Caco-2 (cell line): ENCODE results near the gene TMEM151A. TPM values are rescaled to one million over a fixed set of nuclear protein-coding genes. Genes with fewer than 3 reads are reported as not detected.
"Not testable (repeated sequence)": the region's sequence is repeated elsewhere in the genome, so short reads cannot be mapped to it uniquely, and the experiment has no call there.

Experiments
- BruUV-seq: library from RNA; stranded (reverse); fragments of 400-500 nt; replicated peaks from 2 replicates; lab custom pipeline; 2021; lab: Mats Ljungman, UMichigan
- CTCF ChIA-PET: fragments of 300-600 bp; sonication (Branson Sonifier 250); formaldehyde crosslinking; loops from one replicate; lab custom pipeline; 2022; ENCODE audit warnings: antibody characterized with exemption; lab: Charles Lee
- POLR2A ChIA-PET: fragments of 300-600 bp; sonication (Branson Sonifier 250); formaldehyde crosslinking; loops from one replicate; lab custom pipeline; 2022; ENCODE audit warnings: antibody characterized with exemption; lab: Charles Lee
- DNase-seq, 2 experiments: peaks; one replicate each; pipeline versions ENCODE4 v3.0.0 to v3.0.0-alpha.2; 2020 to 2022
- H3K27me3 ChIP-seq: replicated peaks from 2 replicates; pipeline ENCODE4 v1.6.0; 2011; ENCODE audit warnings: low read length; ENCODE audit not compliant: control insufficient read depth, insufficient read depth
- H3K36me3 ChIP-seq: 2 replicates; pipeline ENCODE4 v1.5.1; 2011; ENCODE audit warnings: low read length; ENCODE audit not compliant: control insufficient read depth, insufficient read depth
- H3K4me1 ChIP-seq: fragments of 250-450 bp; sonication (Bioruptor Pico); 2 replicates; pipeline ENCODE4 v1.5.1; 2020; ENCODE audit warnings: mild to moderate bottlenecking
- H3K4me3 ChIP-seq: 2 replicates; pipeline ENCODE4 v1.5.1; 2011; ENCODE audit warnings: low read depth, mild to moderate bottlenecking, control low read depth, low read length
- H3K9me3 ChIP-seq: fragments of 250-450 bp; sonication (Bioruptor Pico); 2 replicates; pipeline ENCODE4 v1.5.1; 2020; ENCODE audit warnings: mild to moderate bottlenecking, moderate library complexity
- H3K27ac Mint-ChIP-seq: one replicate; pipeline ENCODE4 v1.8.0; 2022; ENCODE audit warnings: mixed read lengths; ENCODE audit not compliant: unreplicated experiment
- H3K27me3 Mint-ChIP-seq: one replicate; pipeline ENCODE4 v1.8.0; 2022; ENCODE audit warnings: mixed read lengths; ENCODE audit not compliant: insufficient read depth, unreplicated experiment
- H3K36me3 Mint-ChIP-seq: one replicate; pipeline ENCODE4 v1.8.0; 2022; ENCODE audit warnings: mild to moderate bottlenecking, mixed read lengths; ENCODE audit not compliant: insufficient read depth, unreplicated experiment
- H3K4me1 Mint-ChIP-seq: one replicate; pipeline ENCODE4 v1.8.0; 2022; ENCODE audit warnings: low read depth, mixed read lengths; ENCODE audit not compliant: unreplicated experiment
- H3K4me3 Mint-ChIP-seq: one replicate; pipeline ENCODE4 v1.8.0; 2022; ENCODE audit warnings: mild to moderate bottlenecking, moderate library complexity, mixed read lengths; ENCODE audit not compliant: unreplicated experiment
- H3K9me3 Mint-ChIP-seq: one replicate; pipeline ENCODE4 v1.8.0; 2022; ENCODE audit warnings: mixed read lengths; ENCODE audit not compliant: unreplicated experiment
- CTCF ChIP-seq, 2 experiments: fragments of 200-600 bp in 1 of 2; IDR thresholded peaks; 1 replicate in 1 of 2; 2 replicates in 1 of 2; pipeline versions ENCODE4 v1.5.1 to v1.8.0; 2011 to 2022; ENCODE audit warnings: antibody characterized with exemption in 1 of 2, control low read depth in 1 of 2, inconsistent platforms in 1 of 2, low read depth in 1 of 2, low read length in 1 of 2, mild to moderate bottlenecking in 1 of 2, moderate library complexity in 1 of 2; ENCODE audit not compliant: insufficient read depth in 1 of 2, severe bottlenecking in 1 of 2, unreplicated experiment in 1 of 2
- intact Hi-C: fragments of 100-400 bp; cut with micrococcal nuclease; formaldehyde crosslinking; loops from one replicate; pipeline ENCODE4 v1.10.0; 2022; ENCODE audit not compliant: unreplicated experiment
- total RNA-seq: library from RNA; stranded (reverse); gene quantifications from 2 replicates; pipeline ENCODE4 v1.2.3, GENCODE V29; 2022

Gene TMEM151A
- total RNA-seq, 1 experiment from 2014 or later = 0.68 TPM

- Mint-ChIP-seq H3K36me3 (peaks cover 59% of the 10 kb centered on the region), H3K4me1 (peaks cover 7% of the 10 kb centered on the region), H3K4me3 (no peak overlapping the region), H3K27me3 (no peaks in the 10 kb centered on the region), H3K9me3 (no peaks in the 10 kb centered on the region), H3K27ac (no peak overlapping the region)
- Histone ChIP-seq H3K36me3 (no peaks in the 10 kb centered on the region), H3K9me3 (no peaks in the 10 kb centered on the region), H3K4me3 (no peak overlapping the region), H3K27me3 (no peaks in the 10 kb centered on the region), H3K4me1 (no peaks in the 10 kb centered on the region)
- no TSS peak for BruUV-seq
- POLR2A ChIA-PET = no interaction called here
- intact Hi-C loops = no loop called here
- TF ChIP-seq CTCF (IDR thresholded peaks at IDR 0.05; ENCODE audit: insufficient read depth in 1 of 2, low read depth in 1 of 2, low read length in 1 of 2, severe bottlenecking in 1 of 2, unreplicated experiment in 1 of 2) = no peak
- no peak for DNase-seq
- CTCF ChIA-PET = no interaction called here
Measured at GRCh38 chr11:66248903-66249302, 42.8 kb upstream of the TMEM151A start.

GRCh38 chr11:66251809-66252208 lies 39.9 kb upstream of the TMEM151A start:
- no peak for TF ChIP-seq CTCF (IDR thresholded peaks at IDR 0.05; ENCODE audit: insufficient read depth in 1 of 2, low read depth in 1 of 2, low read length in 1 of 2, severe bottlenecking in 1 of 2, unreplicated experiment in 1 of 2)
- Histone ChIP-seq H3K4me1 (no peaks in the 10 kb centered on the region), H3K4me3 (no peak overlapping the region), H3K27me3 (no peaks in the 10 kb centered on the region), H3K9me3 (no peaks in the 10 kb centered on the region), H3K36me3 (no peaks in the 10 kb centered on the region)
- Mint-ChIP-seq H3K27ac (no peak overlapping the region), H3K4me3 (no peak overlapping the region), H3K9me3 (no peaks in the 10 kb centered on the region), H3K36me3 (peaks cover 58% of the 10 kb centered on the region), H3K4me1 (peaks cover 13% of the 10 kb centered on the region), H3K27me3 (no peaks in the 10 kb centered on the region)
- ChIA-PET POLR2A (no interaction called here), CTCF (no interaction called here)
- no peak for DNase-seq
- intact Hi-C loops = no loop called here
- no TSS peak for BruUV-seq

GRCh38 chr11:66253081-66253480 lies 38.6 kb upstream of the TMEM151A start:
- BruUV-seq, H3K4me3 ChIP-seq, H3K9me3 ChIP-seq, H3K27me3 ChIP-seq, H3K27me3 Mint-ChIP-seq, H3K9me3 Mint-ChIP-seq, H3K4me1 ChIP-seq, intact Hi-C loops, H3K27ac Mint-ChIP-seq, H3K36me3 ChIP-seq, POLR2A ChIA-PET, DNase-seq, H3K4me3 Mint-ChIP-seq: not testable (repeated sequence)
- CTCF ChIA-PET = interaction anchor here (0.6 kb wide), 1 partner anchor 16 kb away, joined by 4 read pairs; no protein-coding TSS in a partner anchor
- Mint-ChIP-seq H3K4me1 (peaks cover 15% of the 10 kb centered on the region), H3K36me3 (peaks cover 64% of the 10 kb centered on the region)
